GM12874 (cell line): ENCODE data around the gene NRXN3.

Experiments
- TF ChIP-seq, protein P1 (sequence below): IDR thresholded peaks from 2 replicates; pipeline ENCODE4 v1.5.1; 2011; ENCODE audit warnings: low read depth, mild to moderate bottlenecking, control low read depth, low read length, moderate library complexity; ENCODE audit not compliant: insufficient read depth

NRXN3 gene

DNA sequence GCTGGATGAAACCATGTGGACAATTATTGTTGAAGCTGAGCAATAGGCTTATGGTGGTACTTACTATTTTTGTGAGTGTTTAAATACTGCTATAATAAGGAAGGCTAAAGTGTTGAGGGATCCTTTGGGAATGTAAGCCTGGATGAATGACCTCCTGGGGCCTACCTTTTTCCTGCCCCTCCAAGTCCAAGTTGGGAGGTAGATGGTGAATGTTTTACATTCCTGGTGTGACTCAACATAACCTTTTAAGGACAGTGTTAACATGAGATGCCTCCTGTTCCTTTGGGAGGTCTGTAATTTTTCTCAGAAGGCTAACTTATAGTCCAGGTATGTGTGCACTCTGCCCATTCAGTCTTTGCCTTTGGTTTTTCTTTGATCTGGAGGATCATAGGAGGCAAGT is 315.9 kb downstream of the NRXN3 start:
- TF ChIP-seq, protein P1, sequence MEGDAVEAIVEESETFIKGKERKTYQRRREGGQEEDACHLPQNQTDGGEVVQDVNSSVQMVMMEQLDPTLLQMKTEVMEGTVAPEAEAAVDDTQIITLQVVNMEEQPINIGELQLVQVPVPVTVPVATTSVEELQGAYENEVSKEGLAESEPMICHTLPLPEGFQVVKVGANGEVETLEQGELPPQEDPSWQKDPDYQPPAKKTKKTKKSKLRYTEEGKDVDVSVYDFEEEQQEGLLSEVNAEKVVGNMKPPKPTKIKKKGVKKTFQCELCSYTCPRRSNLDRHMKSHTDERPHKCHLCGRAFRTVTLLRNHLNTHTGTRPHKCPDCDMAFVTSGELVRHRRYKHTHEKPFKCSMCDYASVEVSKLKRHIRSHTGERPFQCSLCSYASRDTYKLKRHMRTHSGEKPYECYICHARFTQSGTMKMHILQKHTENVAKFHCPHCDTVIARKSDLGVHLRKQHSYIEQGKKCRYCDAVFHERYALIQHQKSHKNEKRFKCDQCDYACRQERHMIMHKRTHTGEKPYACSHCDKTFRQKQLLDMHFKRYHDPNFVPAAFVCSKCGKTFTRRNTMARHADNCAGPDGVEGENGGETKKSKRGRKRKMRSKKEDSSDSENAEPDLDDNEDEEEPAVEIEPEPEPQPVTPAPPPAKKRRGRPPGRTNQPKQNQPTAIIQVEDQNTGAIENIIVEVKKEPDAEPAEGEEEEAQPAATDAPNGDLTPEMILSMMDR: no peak

DNA sequence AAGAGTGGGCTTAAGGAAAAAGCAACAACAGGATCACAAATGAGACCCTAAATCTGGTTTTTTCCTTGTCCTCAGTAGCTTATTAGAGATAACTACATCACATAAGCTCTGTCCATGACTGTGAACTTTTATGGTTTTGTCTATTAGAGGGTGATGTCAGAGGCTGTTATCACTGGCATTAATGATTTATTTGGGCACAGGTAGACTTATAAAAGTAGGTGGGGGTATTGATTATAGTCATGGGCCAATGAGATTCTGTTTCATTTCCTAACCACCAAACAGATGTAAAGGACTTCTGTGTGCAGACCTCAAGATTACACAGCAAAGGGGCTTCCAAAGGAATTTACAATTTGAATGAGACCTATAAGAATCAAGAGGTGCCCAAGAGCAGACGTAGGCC is 316.4 kb downstream of the NRXN3 start:
- TF ChIP-seq, protein P1: no peak

DNA sequence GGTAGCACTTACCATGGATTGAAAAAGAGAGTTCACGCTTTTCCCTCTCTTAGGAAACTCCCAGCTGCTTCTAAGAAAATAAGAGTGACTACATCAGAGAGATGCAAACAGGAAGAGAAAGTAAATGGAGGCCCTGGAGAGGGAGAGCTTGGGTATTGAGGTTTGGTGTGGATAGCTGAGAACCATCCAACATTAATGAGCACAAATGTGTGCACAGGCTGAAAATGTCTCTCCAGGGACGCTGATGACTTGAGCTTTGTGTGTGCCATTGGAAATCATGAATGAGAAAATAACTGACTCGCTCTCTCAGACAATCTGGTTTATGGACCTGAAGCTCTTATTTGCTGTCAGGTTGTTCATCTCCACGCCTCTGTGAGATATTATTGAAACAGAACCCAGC is 318.8 kb downstream of the NRXN3 start:
- TF ChIP-seq, protein P1: no peak

DNA sequence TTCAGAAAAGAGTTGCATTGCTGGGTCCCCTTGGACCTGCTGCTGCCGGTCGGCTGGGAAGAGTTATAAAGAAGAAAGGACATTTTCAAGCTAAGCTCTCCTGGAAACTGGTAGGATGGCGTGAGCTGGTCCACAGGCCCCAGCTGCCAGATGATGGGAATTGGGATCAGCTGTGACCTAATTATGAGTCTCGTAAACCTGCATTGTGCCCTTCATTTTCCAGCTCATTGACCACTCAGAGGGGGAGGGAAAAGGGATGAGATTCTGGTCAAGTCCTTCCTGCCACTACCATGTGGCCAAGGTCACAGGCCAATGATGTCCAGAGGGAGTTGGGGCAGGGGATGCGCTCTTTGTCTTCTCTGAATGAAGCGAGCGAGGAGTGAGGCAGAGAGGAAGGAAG is 320.9 kb downstream of the NRXN3 start:
- TF ChIP-seq, protein P1: no peak

DNA sequence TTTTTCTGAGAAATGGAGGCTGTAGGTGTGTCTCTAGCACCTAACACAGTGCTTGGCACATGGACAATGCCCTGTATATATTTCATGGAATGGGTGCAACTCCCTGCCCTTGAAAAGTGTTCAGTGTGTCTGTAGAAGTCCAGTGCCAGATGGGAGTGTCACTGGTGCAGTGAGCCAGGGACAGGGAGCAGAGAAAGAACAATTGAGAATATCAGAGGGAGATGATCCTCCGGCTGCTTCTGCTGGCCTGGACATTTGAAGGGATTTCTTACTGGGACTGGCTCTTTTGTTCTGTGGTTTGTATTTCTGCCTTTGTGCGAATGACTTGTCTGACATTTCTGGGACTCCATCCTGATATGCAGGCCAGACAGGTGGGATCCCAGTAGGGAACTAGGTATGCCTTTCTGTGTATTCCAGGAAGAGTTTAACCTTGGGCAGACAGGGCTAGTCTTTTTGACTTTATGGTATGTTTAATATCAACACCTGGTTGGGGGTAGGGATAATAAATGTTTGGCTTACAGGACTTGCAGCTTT is 328.0 kb downstream of the NRXN3 start:
- TF ChIP-seq, protein P1: no peak

DNA sequence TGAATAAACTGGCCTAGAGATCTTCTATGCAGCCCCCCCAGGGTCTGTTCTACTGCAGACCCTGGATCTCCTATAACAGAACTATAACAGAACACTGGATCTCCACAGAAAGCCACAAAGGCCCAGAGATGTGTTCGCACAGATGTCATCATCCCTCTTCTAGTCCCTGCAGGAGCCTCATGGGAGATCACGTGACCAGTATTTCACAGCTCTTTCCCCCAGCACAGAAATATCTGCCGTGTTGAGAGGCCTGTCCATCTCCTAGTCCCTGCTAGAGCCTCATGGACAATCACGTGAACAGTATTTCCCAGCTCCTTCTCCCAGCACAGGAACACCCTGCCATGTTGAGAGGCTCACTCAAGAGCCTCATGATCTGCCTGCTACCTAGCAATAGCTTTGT is 331.7 kb downstream of the NRXN3 start:
- TF ChIP-seq, protein P1: no peak

DNA sequence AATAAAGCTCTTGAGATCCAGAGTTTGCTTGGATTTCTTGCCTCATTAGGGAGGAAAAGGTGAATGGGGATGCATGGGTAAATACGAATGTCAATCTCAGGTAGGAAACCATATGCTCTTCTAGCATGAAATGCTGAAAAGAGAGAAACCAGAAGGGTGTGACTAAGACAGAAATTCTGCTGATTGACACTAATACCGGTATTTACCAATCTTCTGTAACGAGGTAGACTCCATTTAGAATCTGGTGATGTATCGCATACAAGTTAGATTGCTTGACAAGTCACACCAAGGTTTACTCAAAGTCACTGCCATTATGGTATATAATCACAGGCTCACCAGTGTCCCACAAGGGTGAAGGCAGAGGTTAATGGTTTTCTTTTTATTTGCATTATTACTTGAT is 337.9 kb downstream of the NRXN3 start:
- TF ChIP-seq, protein P1: no peak

DNA sequence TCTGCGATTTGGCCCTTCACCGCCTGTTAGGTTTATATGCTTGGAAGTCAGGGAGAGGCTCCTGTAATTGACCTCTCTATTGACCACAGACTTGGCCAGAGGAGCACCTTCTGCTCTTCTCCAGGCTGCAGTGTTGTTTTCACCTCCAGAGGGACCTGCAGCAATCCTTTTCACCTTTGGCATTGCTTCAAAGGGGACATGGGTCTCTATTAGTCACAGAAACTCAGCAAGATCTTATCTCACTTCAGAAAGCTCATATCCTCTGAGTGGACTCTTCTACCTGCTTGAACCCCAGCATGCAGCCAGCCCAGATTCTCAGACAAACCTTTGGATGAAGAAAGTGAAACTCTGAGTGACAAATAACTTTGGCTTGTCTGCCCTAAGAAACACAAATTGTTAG is 339.3 kb downstream of the NRXN3 start:
- TF ChIP-seq, protein P1: no peak
